CD14-positive monocyte (primary cell): ENCODE measurements around the gene AFAP1L1. TPM values are rescaled to one million over a fixed set of nuclear protein-coding genes. Genes with fewer than 3 reads are reported as not detected.

Source experiments
- DNase-seq, 3 donors: peaks; one replicate each; pipeline ENCODE4 v3.0.0-alpha.2; 2011 to 2022
- H2AFZ ChIP-seq: 2 replicates; pipeline ENCODE4 v1.6.0; 2012; ENCODE audit warnings: mild to moderate bottlenecking, low read depth, low read length, inconsistent platforms; ENCODE audit not compliant: insufficient read depth, poor library complexity, severe bottlenecking
- H3K27ac ChIP-seq, 2 donors: 1 replicate in 1 of 2; 2 replicates in 1 of 2; pipeline ENCODE4 v1.5.1; 2012 to 2013; ENCODE audit warnings: low read length in 2 of 2, control low read depth in 1 of 2, inconsistent platforms in 1 of 2, low read depth in 1 of 2, mild to moderate bottlenecking in 1 of 2
- H3K27me3 ChIP-seq, 2 donors: one replicate each; pipeline versions ENCODE4 v1.6.0 to v1.6.1; 2011 to 2013; ENCODE audit warnings: low read length in 2 of 2; ENCODE audit not compliant: control insufficient read depth in 2 of 2, insufficient read depth in 2 of 2
- H3K36me3 ChIP-seq, 2 donors: replicated peaks in 1 of 2; 1 replicate in 1 of 2; 2 replicates in 1 of 2; pipeline versions ENCODE4 v1.5.1 to v1.6.1; 2012 to 2013; ENCODE audit warnings: low read length in 2 of 2, control low read depth in 1 of 2, inconsistent platforms in 1 of 2, mild to moderate bottlenecking in 1 of 2; ENCODE audit not compliant: insufficient read depth in 2 of 2, control insufficient read depth in 1 of 2
- H3K4me1 ChIP-seq, 2 donors: 1 replicate in 1 of 2; 2 replicates in 1 of 2; pipeline versions ENCODE4 v1.5.1 to v1.6.1; 2012 to 2013; ENCODE audit warnings: low read length in 2 of 2, control low read depth in 1 of 2, inconsistent platforms in 1 of 2, mild to moderate bottlenecking in 1 of 2, moderate library complexity in 1 of 2; ENCODE audit not compliant: insufficient read depth in 2 of 2, control insufficient read depth in 1 of 2
- H3K4me2 ChIP-seq: replicated peaks from 2 replicates; pipeline ENCODE3; 2012; ENCODE audit warnings: low read length, moderate library complexity, mild to moderate bottlenecking; ENCODE audit not compliant: poor library complexity, severe bottlenecking; ENCODE audit errors: extremely low read depth
- H3K4me3 ChIP-seq, 3 experiments: fragments of 200-600 bp in 1 of 3; sonication (generic) in 1 of 3; replicated peaks in 1 of 3; 1 replicate in 2 of 3; 2 replicates in 1 of 3; pipeline ENCODE4 v1.5.1; 2011 to 2013; ENCODE audit warnings: low read length in 3 of 3, mild to moderate bottlenecking in 3 of 3, control low read depth in 2 of 3, low read depth in 2 of 3, inconsistent platforms in 1 of 3, moderate library complexity in 1 of 3
- H3K79me2 ChIP-seq: 2 replicates; pipeline ENCODE4 v1.6.0; 2012; ENCODE audit warnings: mild to moderate bottlenecking, control low read depth, inconsistent platforms, low read length, moderate library complexity; ENCODE audit not compliant: insufficient read depth
- H3K9ac ChIP-seq: 2 replicates; pipeline ENCODE4 v1.6.0; 2017; ENCODE audit warnings: low read length, mild to moderate bottlenecking; ENCODE audit not compliant: insufficient read depth, poor library complexity, severe bottlenecking
- H3K9me3 ChIP-seq, 2 donors: replicated peaks in 1 of 2; 1 replicate in 1 of 2; 2 replicates in 1 of 2; pipeline versions ENCODE4 v1.5.1 to v1.6.1; 2012 to 2013; ENCODE audit warnings: low read length in 2 of 2, control low read depth in 1 of 2; ENCODE audit not compliant: control insufficient read depth in 1 of 2, insufficient read depth in 1 of 2
- H4K20me1 ChIP-seq: 2 replicates; pipeline ENCODE4 v1.6.0; 2012; ENCODE audit warnings: mild to moderate bottlenecking, low read length, control low read depth, moderate library complexity; ENCODE audit not compliant: insufficient read depth
- H3K27ac Mint-ChIP-seq, 7 donors: one replicate each; pipeline ENCODE4 v1.8.0; 2020; ENCODE audit warnings: mild to moderate bottlenecking in 7 of 7, mixed read lengths in 7 of 7, moderate library complexity in 6 of 7, inconsistent platforms in 2 of 7
- H3K27me3 Mint-ChIP-seq, 3 donors: one replicate each; pipeline ENCODE4 v1.8.0; 2021 to 2022; ENCODE audit warnings: low read depth in 3 of 3, mild to moderate bottlenecking in 3 of 3, mixed read lengths in 3 of 3, moderate library complexity in 3 of 3, inconsistent platforms in 1 of 3
- H3K36me3 Mint-ChIP-seq, 2 donors: one replicate each; pipeline ENCODE4 v1.8.0; 2020; ENCODE audit warnings: mixed read lengths in 2 of 2, inconsistent platforms in 1 of 2, mild to moderate bottlenecking in 1 of 2
- H3K4me1 Mint-ChIP-seq: one replicate; pipeline ENCODE4 v1.8.0; 2020; ENCODE audit warnings: mild to moderate bottlenecking, mixed read lengths
- H3K4me3 Mint-ChIP-seq, 2 donors: one replicate each; pipeline ENCODE4 v1.8.0; 2020; ENCODE audit warnings: mild to moderate bottlenecking in 2 of 2, mixed read lengths in 2 of 2, moderate library complexity in 1 of 2
- H3K9me3 Mint-ChIP-seq, 7 donors: one replicate each; pipeline ENCODE4 v1.8.0; 2020 to 2022; ENCODE audit warnings: mixed read lengths in 7 of 7, mild to moderate bottlenecking in 6 of 7, moderate library complexity in 6 of 7, inconsistent platforms in 2 of 7
- CTCF ChIP-seq: fragments of 200-600 bp; IDR thresholded peaks from one replicate; pipeline ENCODE4 v1.8.0; 2022; ENCODE audit warnings: antibody characterized with exemption, mild to moderate bottlenecking
- WGBS: methylation state at CpG from one replicate; pipeline ENCODE4 v1.1.5; 2013; ENCODE audit warnings: missing lambda C conversion rate; ENCODE audit not compliant: insufficient coverage; 5-methylcytosine and 5-hydroxymethylcytosine counted together
- intact Hi-C, 2 donors: fragments of 100-400 bp; cut with micrococcal nuclease; formaldehyde crosslinking; loops; one replicate each; pipeline versions ENCODE4 v1.15.0 to v1.15.1; 2023
- polyA plus RNA-seq, 3 donors: library from polyadenylated mRNA; depleted of rRNA in 1 of 3; unstranded in 2 of 3; stranded (reverse) in 1 of 3; fragments of 300-500 nt in 2 of 3; fragments of >200 nt in 1 of 3; fragmentation: Illumina TruSeq in 2 of 3; gene quantifications; 1 replicate in 2 of 3; 2 replicates in 1 of 3; pipeline ENCODE4 v1.2.3, GENCODE V29; 2012 to 2021

The AFAP1L1 gene
- polyA plus RNA-seq, 3 donors = not detected

GRCh38 chr5:149224282-149224681, 47.4 kb upstream of the AFAP1L1 start:
- Histone ChIP-seq H3K79me2 (no peaks in the 10 kb centered on the region), H3K4me3 (no peak overlapping the region), H3K27me3 (no peaks in the 10 kb centered on the region), H3K36me3 (no peaks in the 10 kb centered on the region), H3K9me3 (no peaks in the 10 kb centered on the region), H3K4me1 (peaks cover 3 to 11% of the 10 kb centered on the region in 2 donors), H3K27ac (no peak overlapping the region), H4K20me1 (no peaks in the 10 kb centered on the region), H3K4me2 (no peak overlapping the region), H3K9ac (no peak overlapping the region), H2AFZ (no peak overlapping the region)
- TF ChIP-seq CTCF = no peak
- Mint-ChIP-seq H3K9me3 (peaks cover 0 to 2% (median 0%) of the 10 kb centered on the region in 7 donors), H3K36me3 (no peaks in the 10 kb centered on the region), H3K27me3 (peaks cover 0 to 5% (median 4%) of the 10 kb centered on the region in 3 donors), H3K27ac (peak overlapping the region in 1 of 7 donors; percentile 42), H3K4me3 (no peak overlapping the region), H3K4me1 (peaks cover 14% of the 10 kb centered on the region)
- WGBS = 100% methylated on average over 4 of the region's 5 CpGs
- no peak for DNase-seq
- intact Hi-C loops = no loop called here

- Histone ChIP-seq H3K36me3 (no peaks in the 10 kb centered on the region), H3K9me3 (no peaks in the 10 kb centered on the region), H3K9ac (no peak overlapping the region), H3K79me2 (no peaks in the 10 kb centered on the region), H3K4me1 (peaks cover 3 to 13% of the 10 kb centered on the region in 2 donors), H4K20me1 (no peaks in the 10 kb centered on the region), H2AFZ (no peak overlapping the region), H3K27ac (no peak overlapping the region), H3K4me2 (no peak overlapping the region), H3K4me3 (no peak overlapping the region), H3K27me3 (no peaks in the 10 kb centered on the region)
- Mint-ChIP-seq H3K27me3 (peaks cover 4 to 7% (median 6%) of the 10 kb centered on the region in 3 donors), H3K9me3 (peaks cover 0 to 2% (median 0%) of the 10 kb centered on the region in 7 donors), H3K36me3 (no peaks in the 10 kb centered on the region), H3K27ac (no peak overlapping the region), H3K4me1 (peaks cover 15% of the 10 kb centered on the region), H3K4me3 (no peak overlapping the region)
- DNase-seq = no peak
- intact Hi-C loops = no loop called here
- TF ChIP-seq CTCF = no peak
- no CpG with 5 or more reads among the region's 2 CpGs for WGBS
Observed at GRCh38 chr5:149227168-149227826, 44.4 kb upstream of the AFAP1L1 start.
